Measurements from ENCODE around the gene SLX1A.
"Not testable (repeated sequence)": the region's sequence is repeated elsewhere in the genome, so short reads cannot be mapped to it uniquely, and the experiment has no call there.

The SLX1A gene

GRCh38 chr16:30183233-30184095 is 10.2 kb upstream of the SLX1A start, which contains the start of gene CORO1A:
Gene CORO1A (plus strand): TSS chr16:30183602. CDS start chr16:30185210, 1,608 bp downstream.
- in situ Hi-C loops (cut with MboI; ENCODE audit: low sequenced_read_pairs) = no loop called here

GRCh38 chr16:30184096-30184890 is 9.4 kb upstream of the SLX1A start:
- in situ Hi-C loops (cut with MboI; ENCODE audit: low sequenced_read_pairs) = no loop called here

- in situ Hi-C loops (cut with MboI; ENCODE audit: low sequenced_read_pairs) = no loop called here
These were observed 8.6 kb upstream of the SLX1A start for GRCh38 chr16:30184891-30185682.

GRCh38 chr16:30185683-30186421 is 7.8 kb upstream of the SLX1A start:
- in situ Hi-C loops (cut with MboI; ENCODE audit: low sequenced_read_pairs) = no loop called here

GRCh38 chr16:30186444-30186781 is 7.3 kb upstream of the SLX1A start:
- in situ Hi-C loops (cut with MboI; ENCODE audit: low sequenced_read_pairs) = no loop called here

- in situ Hi-C loops (cut with MboI; ENCODE audit: low sequenced_read_pairs) = no loop called here
These were observed 6.7 kb upstream of the SLX1A start for GRCh38 chr16:30186782-30187555.

- in situ Hi-C loops (cut with MboI; ENCODE audit: low sequenced_read_pairs) = no loop called here
These were observed 6.2 kb upstream of the SLX1A start for GRCh38 chr16:30187556-30187865.

GRCh38 chr16:30187971-30188561 is 5.6 kb upstream of the SLX1A start:
- in situ Hi-C loops (cut with MboI; ENCODE audit: low sequenced_read_pairs) = no loop called here

GRCh38 chr16:30191158-30191557 is 2.5 kb upstream of the SLX1A start:
- in situ Hi-C loops (cut with MboI; ENCODE audit: low sequenced_read_pairs) = not testable (repeated sequence)

GRCh38 chr16:30193098-30193497 is 577 bp upstream of the SLX1A start:
- in situ Hi-C loops (cut with MboI; ENCODE audit: low sequenced_read_pairs) = not testable (repeated sequence)

GRCh38 chr16:30194172-30194925 is 674 bp downstream of the SLX1A start:
- in situ Hi-C loops (cut with MboI; ENCODE audit: low sequenced_read_pairs) = not testable (repeated sequence)

- in situ Hi-C loops (cut with MboI; ENCODE audit: low sequenced_read_pairs) = not testable (repeated sequence)
These were observed 3.3 kb downstream of the SLX1A start for GRCh38 chr16:30197001-30197400.

GRCh38 chr16:30199049-30199448 is 5.4 kb downstream of the SLX1A start, which contains the start of gene SULT1A3:
Gene SULT1A3 (plus strand): TSS chr16:30199255. CDS start chr16:30200729, 1,474 bp downstream.
- in situ Hi-C loops (cut with MboI; ENCODE audit: low sequenced_read_pairs) = not testable (repeated sequence)

- in situ Hi-C loops (cut with MboI; ENCODE audit: low sequenced_read_pairs) = not testable (repeated sequence)
These were observed 6.1 kb downstream of the SLX1A start for GRCh38 chr16:30199608-30200343.

GRCh38 chr16:30205541-30206236 is 12.0 kb downstream of the SLX1A start:
- in situ Hi-C loops (cut with MboI; ENCODE audit: low sequenced_read_pairs) = not testable (repeated sequence)

GRCh38 chr16:30206252-30206651 is 12.6 kb downstream of the SLX1A start:
- in situ Hi-C loops (cut with MboI; ENCODE audit: low sequenced_read_pairs) = not testable (repeated sequence)

GRCh38 chr16:30207063-30207704 is 13.5 kb downstream of the SLX1A start:
- in situ Hi-C loops (cut with MboI; ENCODE audit: low sequenced_read_pairs) = not testable (repeated sequence)

Data from HL-60/S4 treated with phorbol 12-myristate 13-acetate at 8.2 ng/mL for 4 days and 3 days (cell line).